Hematopoietic multipotent progenitor cell treated with erythropoietin and hydrocortisone succinate and interleukin-3 and kit ligand, for 6 days (in vitro differentiated cells): ENCODE data around the gene LDB2.
A peak's percentile ranks its signal among the peaks of the same experiment; 100 is the strongest.
"Not testable (repeated sequence)": the region's sequence is repeated elsewhere in the genome, so short reads cannot be mapped to it uniquely, and the experiment has no call there.

Experiments
- DNase-seq: peaks from one replicate; pipeline ENCODE4 v3.0.0-alpha.2; 2015

LDB2 gene

DNA sequence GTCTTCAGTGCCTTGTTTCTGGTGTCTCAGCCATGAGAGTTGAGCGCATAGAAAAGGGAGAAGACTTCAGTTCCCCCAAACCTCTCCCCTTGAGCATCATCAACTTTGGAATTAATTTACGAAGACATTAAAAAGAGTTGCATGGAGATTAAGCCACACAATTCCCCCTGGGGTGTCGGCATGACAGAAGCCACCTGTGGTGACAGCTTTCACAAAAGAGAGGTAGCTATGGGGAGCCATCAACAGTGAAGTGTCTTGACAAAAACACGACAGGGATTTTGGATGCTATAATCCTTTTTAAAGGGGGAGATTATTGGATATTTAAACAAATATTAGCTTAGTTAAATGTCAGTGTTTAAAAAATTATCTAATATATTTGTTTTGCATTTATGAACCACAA is 307.6 kb downstream of the LDB2 start:
- no peak for DNase-seq

DNA sequence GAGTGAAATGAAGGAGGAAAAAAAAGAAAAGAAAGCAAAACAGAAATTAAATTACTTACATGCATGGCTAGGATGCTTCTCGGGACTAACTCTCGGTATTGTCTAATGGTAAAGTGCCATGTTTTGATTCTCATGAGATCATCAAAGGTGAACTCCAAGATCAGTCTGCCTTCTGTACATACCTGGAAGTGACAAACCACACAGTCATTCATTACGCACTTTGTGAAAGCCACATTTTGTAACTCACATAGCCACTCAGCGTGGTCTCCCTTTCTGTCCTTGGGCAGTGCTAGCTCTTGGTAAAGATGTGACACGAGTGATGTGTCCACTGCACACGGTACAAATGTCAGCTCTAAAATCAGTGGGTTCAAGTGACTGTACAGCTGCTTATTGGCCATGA is 309.8 kb downstream of the LDB2 start:
- DNase-seq, result no peak

DNA sequence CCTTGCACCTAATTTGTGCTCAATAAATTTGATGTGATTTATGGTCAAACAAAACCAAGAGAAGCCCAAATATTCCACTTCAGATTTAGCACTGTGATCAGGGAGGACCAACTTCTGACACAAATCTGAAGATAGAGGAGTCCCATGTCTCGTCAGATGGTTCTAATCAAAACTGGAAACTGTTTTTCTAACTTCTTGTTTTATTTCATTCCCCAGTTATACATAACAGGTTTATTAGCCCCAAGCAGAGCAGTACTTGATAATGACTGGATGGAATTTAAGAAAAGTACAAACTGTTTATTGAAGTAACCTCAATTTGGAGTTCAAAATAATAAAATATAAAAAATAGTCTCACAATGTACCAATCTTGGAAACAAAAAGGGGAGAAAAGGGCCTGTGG is 310.3 kb downstream of the LDB2 start:
- no peak for DNase-seq

DNA sequence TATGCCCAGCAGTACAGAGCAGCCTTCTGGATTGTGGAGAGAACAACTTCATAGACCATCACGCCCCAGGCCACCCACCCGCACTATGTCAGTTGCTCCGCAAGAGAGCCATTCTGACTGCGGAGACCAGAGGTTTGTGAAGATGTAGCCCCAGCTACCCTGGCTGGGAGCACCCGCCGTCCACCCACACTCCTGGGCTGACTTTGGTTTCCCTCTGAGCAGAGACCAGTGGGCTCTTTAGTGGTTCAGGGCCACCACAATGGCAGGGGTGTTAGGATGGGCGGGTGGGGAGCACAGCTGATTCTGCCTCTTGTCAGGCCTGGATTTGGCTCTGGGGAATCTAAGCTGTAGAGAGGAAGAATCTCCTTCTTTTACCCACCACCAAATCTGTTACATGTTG is 313.4 kb downstream of the LDB2 start:
- no peak for DNase-seq

DNA sequence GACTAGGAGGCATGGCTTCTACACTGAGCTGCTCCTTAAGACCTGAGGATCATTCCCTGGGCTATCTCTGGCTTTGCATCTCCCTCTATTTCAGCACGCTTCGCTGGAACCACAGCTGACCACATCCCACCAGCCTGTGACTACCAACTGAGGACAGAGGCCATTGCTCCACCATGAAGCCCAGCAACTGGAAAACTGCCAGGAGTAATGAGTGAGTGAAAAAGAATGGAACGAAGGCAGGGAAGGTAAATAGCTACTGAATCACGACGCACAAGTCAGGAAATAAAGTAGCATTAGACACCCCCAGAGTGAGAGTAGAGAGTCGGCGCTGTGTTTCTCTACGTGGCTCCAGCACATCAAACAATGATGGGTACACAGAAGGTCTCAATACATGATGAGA is 314.7 kb downstream of the LDB2 start:
- no peak for DNase-seq

DNA sequence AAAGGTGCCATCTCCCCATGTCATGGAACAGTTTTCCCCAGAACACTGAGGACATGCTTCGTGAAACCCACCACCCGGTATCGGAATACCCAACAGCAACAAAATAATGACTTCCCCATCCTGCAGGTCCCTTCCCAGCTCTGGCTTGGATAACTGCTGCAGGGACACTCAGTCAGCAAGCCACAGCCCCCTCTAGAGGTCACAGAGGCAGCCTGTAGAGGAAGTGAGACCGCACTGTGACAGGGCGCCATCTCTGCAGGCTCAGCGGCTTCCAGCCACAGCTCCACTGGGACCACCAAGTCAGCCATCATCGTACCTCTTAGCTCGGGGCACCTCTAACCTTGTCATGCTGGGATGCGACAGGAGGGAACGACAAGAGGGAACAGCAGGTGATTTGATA is 315.9 kb downstream of the LDB2 start:
- DNase-seq, result peak; percentile 3

DNA sequence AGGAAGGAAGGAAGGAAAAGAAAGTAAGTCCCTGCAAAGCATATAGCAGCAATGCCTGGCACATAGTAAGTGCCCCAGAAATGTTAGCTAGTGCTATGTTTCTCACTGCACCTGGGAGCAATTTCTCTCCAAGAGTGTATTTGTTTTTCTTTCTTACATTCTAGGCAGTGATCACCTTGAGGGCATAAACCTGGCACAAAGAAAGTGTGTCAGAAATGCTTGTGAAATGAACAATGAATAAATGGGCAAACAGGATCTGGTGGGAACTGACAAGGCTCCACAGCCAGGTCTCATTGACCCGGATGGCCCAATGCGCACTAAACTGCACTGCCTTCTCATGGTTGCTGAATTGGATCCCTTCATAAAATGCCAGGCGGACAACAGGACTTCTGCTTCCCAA is 316.4 kb downstream of the LDB2 start:
- DNase-seq, result no peak

DNA sequence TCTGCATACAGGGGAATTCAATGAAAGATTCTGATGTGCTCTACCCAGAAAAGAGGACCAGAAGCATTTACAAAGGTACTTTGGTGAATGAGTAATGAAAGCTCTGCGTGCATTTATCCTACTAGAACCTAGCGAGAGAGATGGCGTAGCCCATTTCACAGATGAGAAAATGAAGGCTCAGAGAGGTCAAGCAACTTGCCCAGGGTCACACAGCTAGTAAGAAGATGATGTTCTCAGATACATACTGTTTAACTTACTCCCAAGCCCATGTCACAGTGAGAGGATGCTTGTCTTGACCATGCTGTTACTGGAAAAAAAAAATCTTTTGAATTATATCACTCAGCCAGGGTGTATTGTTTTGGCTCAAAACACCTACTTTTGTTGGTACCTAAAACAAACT is 317.3 kb downstream of the LDB2 start:
- DNase-seq, result no peak

DNA sequence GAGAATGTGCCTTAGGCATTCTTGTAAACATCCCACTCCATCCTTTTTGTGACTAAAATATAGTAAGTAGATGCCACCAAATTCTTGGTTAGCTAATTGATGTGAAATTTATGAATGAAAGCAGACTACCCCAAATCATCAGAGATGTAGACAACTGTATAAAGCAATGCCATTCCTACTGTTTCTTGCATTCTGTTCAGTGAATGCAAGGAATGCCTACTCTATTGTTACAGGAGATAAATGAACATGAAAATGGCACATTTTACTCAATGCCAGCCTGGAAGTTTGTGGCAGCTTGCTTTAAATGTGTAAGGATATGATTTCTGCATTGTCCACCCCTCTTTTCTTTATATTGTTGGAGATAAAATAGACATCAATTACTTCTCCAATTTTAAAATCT is 317.9 kb downstream of the LDB2 start:
- DNase-seq, result no peak

DNA sequence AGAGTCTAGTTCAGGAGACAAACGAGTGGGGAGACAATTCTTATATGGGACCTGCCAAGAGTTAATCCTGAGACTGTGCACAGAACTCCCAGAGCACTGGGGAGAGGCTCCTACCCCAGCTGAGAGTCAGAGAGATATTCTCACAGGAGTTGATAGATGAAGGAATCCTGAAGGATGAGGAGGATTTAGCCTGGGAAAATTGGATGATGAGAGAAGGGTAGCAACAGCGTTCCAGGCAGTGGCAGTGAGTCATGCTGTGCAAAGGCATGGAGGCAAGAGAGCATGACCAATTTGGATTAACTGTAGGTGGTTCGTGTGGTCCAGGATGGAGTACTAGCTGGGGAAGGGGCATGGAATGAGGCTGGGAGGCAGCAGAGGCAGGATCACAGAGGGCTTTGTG is 318.6 kb downstream of the LDB2 start:
- no peak for DNase-seq

DNA sequence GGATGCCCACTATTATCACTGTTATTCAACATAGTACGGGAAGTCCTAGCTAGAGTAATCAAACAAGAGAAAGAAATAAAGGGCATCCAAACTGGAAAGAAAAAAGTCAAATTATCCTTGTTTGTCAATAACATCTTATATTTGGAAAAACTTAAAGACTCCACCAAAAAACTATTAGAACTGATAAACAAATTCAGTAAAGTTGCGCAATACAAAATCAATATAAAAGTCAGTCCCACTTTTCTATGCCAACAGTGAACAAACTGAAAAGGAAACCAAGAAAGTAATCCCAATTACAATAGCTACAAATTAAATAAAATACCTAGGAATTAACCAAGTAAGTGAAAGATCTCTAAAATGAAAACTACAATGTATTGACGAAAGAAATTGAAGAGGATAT is 321.3 kb downstream of the LDB2 start:
- no peak for DNase-seq

DNA sequence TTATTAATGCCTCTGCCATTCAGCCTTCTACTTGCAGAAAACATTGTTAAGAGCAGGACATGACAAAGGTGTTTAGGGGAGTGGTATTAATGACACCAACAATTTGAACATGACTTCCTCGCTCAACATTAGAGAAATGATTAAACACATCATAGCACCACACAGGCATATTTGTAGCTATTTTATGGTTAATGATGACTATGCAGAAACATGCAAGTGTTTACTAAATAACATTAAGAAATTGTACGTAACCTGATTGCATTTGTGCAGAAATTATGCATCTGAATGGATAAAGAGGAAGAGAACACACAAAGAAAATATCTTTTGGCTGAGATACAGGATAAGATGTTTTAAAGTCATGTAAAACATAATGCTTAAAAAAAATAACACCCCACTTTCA is 323.5 kb downstream of the LDB2 start:
- no peak for DNase-seq

DNA sequence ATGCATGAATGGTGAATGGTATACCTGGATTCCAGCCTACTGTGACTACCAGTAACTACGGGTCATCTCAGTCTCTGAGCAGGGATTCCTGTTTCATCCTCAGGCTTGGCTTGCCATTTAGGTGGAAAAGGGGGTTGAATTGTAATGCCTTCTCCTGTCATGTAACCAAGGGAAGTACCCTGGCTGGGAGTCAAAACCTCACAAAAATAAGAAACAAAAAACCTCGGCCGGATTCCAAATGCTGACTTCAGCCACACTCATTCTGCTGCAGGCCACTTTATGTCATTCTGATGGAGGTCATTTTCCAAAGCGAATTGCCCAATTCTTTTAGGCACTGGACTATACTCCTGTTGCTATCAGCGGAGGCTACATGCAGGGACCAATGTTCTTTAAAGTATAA is 324.7 kb downstream of the LDB2 start:
- no peak for DNase-seq

DNA sequence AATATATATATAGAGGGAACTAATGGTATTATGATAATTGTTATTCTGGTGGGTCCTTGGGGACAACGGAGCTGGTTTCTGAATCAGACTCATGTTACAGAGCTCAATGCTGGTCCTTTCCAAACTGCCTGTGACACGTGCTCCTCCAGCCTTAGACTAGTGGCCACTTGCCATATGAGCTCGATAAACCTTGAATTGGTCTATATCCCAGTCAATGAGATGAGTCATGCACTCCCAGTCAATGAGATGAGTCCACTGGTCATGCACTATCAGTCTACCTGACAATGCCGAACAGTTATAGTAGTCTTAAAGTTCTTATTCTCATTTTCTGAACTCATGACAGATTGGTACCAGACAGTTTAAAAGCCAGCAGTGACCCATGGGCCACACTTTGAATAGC is 325.2 kb downstream of the LDB2 start:
- DNase-seq, result no peak

DNA sequence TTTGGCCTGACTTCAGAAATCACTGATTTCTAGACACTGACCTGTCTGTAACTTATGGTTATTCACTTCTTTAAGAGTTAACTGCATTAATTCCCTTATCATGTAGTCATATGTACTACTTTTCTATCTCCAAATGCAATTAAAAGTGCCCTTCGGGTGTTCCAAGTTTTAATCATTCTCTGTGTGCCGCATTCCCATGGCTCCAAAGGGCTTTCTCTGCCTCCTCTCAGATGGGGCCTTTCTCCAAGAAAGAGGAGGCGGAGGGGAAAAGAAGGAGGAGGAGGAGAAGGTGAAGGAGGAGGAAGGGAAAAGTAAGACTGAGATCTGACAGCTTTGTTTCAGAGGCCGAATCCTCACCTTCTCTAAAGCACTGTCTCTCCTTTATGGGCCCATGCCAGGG is 325.8 kb downstream of the LDB2 start:
- DNase-seq, result no peak

DNA sequence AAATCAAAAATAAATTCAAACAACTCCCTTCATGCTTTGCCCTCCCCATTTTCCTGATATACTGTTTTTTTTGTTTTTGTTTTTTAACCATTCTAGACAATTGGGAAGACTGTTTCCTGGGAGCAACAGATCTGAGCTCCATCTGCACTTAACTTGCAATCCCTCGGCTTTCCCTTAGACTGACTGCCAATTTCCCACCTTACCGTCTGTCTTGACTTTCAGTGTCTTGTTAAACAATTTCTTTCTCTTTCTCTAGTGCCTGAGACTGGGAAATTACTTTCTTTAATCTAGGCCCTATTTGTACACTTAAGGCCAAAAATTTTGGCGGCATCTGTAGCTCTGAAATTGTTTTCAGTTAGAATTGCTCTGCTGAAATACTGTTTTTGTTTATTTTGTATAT is 326.3 kb downstream of the LDB2 start:
- DNase-seq, result no peak

DNA sequence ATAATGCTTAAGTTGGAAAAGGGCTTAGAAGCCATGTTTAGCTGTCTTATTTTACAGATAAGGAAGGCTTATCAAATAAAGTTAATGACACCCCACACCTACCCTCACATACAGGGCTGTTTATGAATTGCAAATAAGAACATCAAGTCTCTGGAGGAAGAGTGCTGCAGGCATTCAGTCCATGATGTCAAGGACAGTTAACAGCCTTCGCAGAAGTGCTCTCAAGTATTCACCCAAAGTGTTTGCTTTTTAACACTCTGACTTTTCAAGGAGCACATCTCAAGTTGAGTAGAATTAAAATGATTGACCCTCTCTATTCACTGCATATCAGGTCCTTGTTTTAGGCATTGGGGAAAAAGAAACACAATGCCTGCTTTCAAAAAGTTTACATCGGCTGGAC is 328.7 kb downstream of the LDB2 start:
- DNase-seq, result no peak

DNA sequence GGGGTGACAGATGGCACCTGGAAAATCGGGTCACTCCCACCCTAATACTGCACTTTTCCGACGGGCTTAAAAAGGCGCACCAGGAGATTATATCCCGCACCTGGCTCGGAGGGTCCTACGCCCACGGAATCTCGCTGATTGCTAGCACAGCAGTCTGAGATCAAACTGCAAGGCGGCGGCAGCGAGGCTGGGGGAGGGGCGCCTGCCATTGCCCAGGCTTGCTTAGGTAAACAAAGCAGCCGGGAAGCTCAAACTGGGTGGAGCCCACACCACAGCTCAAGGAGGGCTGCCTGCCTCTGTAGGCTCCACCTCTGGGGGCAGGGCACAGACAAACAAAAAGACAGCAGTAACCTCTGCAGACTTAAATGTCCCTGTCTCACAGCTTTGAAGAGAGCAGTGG is 341.1 kb downstream of the LDB2 start:
- not testable (repeated sequence) for DNase-seq

DNA sequence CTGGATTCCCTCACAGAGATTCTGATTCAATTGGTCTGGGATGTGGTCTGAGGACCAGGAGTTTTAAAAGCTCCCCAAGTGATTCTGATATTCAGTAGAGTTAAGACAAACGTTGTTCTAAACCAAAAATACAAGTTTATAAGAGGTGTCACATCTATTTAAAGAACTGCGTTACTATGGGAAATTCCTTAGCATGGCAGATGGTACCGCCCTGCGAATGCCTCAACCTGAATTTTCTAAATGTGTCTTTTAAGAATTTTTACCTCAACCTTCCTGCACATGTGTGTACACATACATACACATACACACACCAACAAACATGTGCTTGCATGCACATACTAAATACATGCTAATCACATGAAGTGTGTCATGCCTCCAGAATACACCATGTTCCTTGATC is 343.3 kb downstream of the LDB2 start:
- no peak for DNase-seq

DNA sequence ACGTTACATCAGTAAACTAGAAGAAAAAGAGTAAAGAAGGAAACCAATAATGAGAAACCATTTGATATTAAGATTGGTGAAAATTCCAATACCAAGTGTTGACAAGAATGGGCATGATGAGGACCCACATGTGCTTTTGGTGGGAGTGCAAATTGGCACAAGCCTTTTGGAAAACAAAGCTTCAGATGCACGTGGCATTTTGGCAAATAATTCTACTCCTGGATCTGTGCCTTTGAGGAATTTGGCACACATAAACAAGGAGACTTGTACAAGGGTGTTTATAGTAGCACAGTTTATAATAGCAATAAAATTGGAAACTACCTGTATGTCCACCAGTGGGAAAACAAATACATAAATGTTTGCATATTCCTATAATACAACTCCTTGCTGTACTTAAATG is 347.9 kb downstream of the LDB2 start:
- DNase-seq, result no peak

DNA sequence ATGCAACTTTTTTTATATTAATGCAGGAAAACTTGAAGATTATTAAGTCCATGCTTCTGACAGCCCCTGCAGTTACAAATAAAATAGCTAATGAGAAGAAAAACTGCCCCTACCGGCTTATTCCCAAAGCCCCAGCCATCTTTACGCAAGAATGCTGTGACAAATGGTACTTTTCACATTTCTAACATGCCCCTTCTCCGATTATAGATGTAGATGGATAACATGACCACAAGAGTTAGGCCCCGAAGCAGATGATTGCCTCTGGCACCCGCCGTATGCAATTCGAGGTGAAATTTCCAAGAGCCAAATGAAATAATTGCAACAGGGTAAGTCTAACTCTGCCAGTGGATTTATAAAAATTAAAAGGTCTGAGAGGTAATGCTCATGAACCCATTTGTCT is 352.8 kb downstream of the LDB2 start:
- peak; percentile 7 for DNase-seq

DNA sequence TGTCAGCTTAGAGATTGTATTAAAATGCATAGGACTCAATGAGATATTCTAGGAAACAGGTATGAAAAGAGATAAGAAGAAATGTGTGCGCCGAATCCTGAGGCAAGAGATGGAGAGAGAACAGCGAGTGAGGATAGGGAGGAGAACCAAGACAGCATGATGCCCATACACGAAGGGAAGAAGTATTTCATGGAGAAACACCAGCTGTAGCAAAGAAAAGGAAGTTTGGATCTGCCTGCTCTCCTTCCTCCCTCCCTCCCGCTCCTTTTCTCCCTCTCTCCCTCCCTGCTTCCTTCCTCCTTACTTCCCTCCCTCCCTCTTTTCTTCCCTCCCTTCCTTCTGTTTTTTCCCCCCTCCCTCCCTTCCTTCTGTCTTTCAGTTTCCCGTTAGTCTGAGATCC is 353.6 kb downstream of the LDB2 start:
- DNase-seq, result no peak

DNA sequence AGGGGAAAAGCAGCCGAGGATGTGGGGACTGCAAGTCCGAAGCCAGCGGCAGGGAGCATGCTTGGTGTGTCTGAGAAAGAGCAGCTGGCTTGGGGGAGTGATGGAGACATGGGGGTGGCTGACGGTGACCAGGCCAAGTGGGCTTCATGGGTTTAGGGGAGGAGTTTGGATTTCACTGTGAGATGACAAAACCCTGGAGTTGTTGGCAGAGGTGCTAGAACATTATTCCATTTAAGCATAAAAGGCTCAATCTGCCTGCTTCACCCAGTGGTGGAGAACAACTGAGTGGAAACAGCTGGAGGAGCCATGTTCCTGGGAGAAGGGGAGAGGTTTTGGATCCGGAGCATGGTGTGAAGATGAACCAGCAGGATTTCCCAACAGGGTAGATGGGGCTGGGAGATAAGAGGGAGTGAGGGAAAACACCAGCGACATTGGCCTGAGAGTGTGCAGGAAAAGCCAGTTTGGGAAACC is 354.2 kb downstream of the LDB2 start:
- no peak for DNase-seq

DNA sequence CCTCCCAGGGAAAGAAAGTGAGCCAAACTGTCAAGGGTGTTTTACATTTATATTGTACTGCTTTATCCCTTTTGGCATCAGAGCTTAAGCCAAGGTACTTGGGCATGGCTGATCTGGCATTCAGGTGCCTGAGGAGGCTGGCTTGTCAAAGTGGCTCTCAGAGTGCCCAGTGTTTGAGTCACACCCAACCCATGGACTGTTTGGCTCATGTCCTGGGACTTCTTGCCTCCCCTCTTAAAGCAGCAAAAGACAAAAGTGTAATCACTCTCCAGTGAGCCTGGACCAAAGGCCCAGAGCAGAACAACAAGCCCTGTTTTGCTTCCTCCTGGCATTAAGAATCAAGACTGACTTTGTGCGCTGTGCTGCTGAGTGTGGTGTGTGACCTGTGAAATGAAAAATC is 360.5 kb downstream of the LDB2 start:
- no peak for DNase-seq

DNA sequence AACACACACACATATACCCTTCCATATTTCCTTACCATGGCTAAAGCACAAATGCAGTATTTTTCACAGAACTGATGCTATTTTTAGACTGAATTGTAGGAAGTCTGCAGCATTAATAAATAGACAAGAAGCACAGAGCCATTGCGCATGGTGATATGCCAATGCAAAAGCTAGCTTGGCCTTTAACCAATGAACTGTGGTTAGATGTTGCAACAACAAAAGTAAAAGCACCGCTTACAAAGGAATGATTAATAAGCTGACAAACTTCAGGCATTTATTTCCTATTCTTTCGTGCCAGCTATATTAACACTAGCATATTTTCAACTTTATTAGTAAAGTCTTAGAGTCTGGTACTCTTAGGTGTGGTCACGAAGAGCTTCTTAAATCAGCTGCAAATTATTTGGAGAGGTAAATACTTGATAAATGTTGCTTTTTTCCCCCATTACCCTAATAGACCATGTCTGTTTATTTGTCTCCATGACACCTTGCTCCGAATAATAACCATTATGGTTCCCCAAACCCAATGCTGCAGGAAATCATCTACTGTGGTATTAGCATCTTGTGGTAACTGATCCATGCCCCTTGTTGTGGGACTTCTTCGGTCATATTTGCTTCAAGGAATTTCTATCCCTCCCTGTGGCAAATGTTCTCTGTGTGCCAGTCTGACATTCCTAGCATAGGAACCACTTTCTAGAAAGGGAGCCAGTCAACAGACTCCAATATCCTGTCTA is 366.0 kb downstream of the LDB2 start:
- DNase-seq, result peak; percentile 58
